Thyroid gland (tissue), 4 donors: ENCODE measurements around the gene SNX24. TPM values are rescaled to one million over a fixed set of nuclear protein-coding genes. Genes with fewer than 3 reads are reported as not detected.

Source experiments
- DNase-seq, 2 donors: peaks; one replicate each; pipeline ENCODE4 v3.0.0-alpha.2; 2019
- H3K27ac ChIP-seq, 3 donors: fragments of 200-600 bp; sonication (generic); 1 replicate in 2 of 3; 2 replicates in 1 of 3; pipeline ENCODE4 v1.5.1; 2016 to 2019; ENCODE audit warnings: mild to moderate bottlenecking in 1 of 3, moderate library complexity in 1 of 3
- H3K27me3 ChIP-seq: fragments of 200-600 bp; sonication (generic); one replicate; pipeline ENCODE4 v1.5.1; 2019
- H3K36me3 ChIP-seq, 2 donors: fragments of 200-600 bp; sonication (generic); one replicate each; pipeline ENCODE4 v1.5.1; 2016 to 2019
- H3K4me1 ChIP-seq, 2 donors: fragments of 200-600 bp; sonication (generic); one replicate each; pipeline ENCODE4 v1.5.1; 2017 to 2019
- H3K4me3 ChIP-seq, 3 donors: fragments of 200-600 bp; sonication (generic); replicated peaks in 1 of 3; 1 replicate in 2 of 3; 2 replicates in 1 of 3; pipeline ENCODE4 v1.5.1; 2016; ENCODE audit warnings: mild to moderate bottlenecking in 1 of 3
- H3K9me3 ChIP-seq: fragments of 200-600 bp; sonication (generic); one replicate; pipeline ENCODE4 v1.5.1; 2017
- POLR2A ChIP-seq, 2 donors: fragments of 450-650 bp; IDR thresholded peaks; one replicate each; pipeline ENCODE4 v1.6.1; 2017; ENCODE audit warnings: antibody characterized with exemption in 2 of 2, mild to moderate bottlenecking in 2 of 2, moderate library complexity in 1 of 2
- WGBS, 2 donors: methylation state at CpG; one replicate each; pipeline ENCODE4 v1.1.5; 2017; 5-methylcytosine and 5-hydroxymethylcytosine counted together
- intact Hi-C: fragments of 100-400 bp; cut with DNase I; formaldehyde crosslinking; loops from one replicate; pipeline ENCODE4 v1.15.1; 2023
- total RNA-seq, 4 donors: library from RNA; depleted of rRNA; stranded (reverse); fragments of >200 nt; gene quantifications; one replicate each; pipeline ENCODE4 v1.2.3, GENCODE V29; 2016
- TF ChIP-seq, protein P1 (sequence below), 6 experiments: fragments of 200-600 bp in 3 of 6; fragments of 450-650 bp in 3 of 6; sonication (generic) in 3 of 6; IDR thresholded peaks; one replicate each; pipeline ENCODE4 v1.5.1; 2016 to 2019; ENCODE audit warnings: antibody characterized with exemption in 6 of 6, mild to moderate bottlenecking in 2 of 6, inconsistent platforms in 1 of 6, moderate library complexity in 1 of 6

SNX24 gene
- total RNA-seq, 4 donors from 2014 or later, result 17.1 to 39.7 (median 33.1) TPM

DNA sequence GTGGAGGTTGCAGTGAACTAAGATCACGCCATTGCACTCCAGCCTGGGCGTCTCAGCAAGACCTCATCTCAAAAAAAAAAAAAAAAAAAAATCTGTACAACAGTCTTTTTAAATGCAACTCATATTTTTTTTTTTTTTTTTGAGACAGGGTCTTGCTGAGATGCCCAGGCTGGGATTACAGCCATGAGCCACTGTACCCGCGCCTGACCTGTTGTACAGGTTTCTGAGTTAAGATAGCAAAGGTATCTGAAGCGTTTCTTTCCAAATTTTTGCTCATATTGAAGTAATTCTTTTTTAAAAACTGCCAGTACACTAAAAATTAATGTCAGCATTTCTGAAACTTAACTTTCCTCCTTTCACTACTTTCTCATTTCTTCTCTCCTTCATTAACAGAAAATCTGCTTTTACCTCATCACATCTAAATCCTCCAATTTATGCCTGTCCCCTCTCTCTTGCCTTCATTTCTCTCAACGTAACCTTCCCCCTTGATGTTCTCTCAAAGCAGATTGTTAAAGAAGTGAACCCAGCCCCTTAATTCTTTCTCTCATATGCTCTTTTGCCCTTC lies 3.3 kb upstream of the SNX24 start:
- TF ChIP-seq, protein P1, sequence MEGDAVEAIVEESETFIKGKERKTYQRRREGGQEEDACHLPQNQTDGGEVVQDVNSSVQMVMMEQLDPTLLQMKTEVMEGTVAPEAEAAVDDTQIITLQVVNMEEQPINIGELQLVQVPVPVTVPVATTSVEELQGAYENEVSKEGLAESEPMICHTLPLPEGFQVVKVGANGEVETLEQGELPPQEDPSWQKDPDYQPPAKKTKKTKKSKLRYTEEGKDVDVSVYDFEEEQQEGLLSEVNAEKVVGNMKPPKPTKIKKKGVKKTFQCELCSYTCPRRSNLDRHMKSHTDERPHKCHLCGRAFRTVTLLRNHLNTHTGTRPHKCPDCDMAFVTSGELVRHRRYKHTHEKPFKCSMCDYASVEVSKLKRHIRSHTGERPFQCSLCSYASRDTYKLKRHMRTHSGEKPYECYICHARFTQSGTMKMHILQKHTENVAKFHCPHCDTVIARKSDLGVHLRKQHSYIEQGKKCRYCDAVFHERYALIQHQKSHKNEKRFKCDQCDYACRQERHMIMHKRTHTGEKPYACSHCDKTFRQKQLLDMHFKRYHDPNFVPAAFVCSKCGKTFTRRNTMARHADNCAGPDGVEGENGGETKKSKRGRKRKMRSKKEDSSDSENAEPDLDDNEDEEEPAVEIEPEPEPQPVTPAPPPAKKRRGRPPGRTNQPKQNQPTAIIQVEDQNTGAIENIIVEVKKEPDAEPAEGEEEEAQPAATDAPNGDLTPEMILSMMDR (IDR thresholded peaks at IDR 0.05), result no peak
- no peak for TF ChIP-seq POLR2A (IDR thresholded peaks at IDR 0.05)
- H3K4me3 ChIP-seq, result no peak overlapping the region
- no peaks in the 10 kb centered on the region for H3K27me3 ChIP-seq
- no peak for DNase-seq
- H3K36me3 ChIP-seq, result no peaks in the 10 kb centered on the region
- no peaks in the 10 kb centered on the region for H3K9me3 ChIP-seq
- intact Hi-C loops, result no loop called here
- H3K4me1 ChIP-seq, result peaks cover 13 to 16% of the 10 kb centered on the region in 2 donors
- WGBS, 2 donors, result 91 to 97% methylated on average over 6 of the region's 6 CpGs
- H3K27ac ChIP-seq, result no peak overlapping the region

DNA sequence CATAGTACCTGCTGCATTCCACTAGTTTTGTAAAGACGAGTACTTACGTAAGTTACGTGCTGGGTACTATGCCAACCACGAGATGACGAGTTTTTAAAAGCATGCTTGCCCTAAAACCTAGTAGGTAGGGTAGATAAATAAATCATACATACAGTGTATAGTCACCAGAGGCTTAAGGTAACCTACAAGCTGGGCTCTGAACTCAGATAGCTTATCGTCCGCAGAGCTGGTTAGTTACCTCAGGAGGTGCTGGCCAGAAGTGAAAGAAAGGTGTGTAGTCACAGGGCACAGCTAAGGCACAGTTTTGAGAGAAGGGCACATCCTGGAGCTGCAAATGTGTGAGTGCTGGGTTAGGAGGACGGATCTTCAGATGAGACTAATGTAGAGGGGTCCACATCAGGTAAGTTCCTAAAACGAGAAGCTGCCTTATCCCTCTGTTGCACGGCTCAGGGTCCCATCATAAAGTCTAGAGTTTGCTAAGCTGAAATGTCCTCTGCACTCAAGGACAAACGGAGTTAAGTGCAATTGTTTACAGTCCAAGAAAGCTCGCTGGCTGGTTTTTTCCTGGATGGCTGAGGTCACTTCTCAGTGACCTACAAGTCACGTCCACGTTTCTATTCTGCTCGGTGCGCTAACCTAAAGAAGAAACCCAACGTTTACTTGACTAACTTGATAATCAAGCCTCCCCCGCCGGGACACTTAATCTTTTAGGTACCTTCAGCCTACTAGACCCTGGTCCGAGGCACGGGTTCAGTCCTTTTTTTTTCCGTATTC lies 1.1 kb upstream of the SNX24 start:
- intact Hi-C loops, result no loop called here
- Histone ChIP-seq H3K4me1 (peaks cover 16 to 17% of the 10 kb centered on the region in 2 donors), H3K9me3 (no peaks in the 10 kb centered on the region), H3K27ac (peak overlapping the region; percentile 56 to 93 (median 63)), H3K36me3 (no peaks in the 10 kb centered on the region), H3K27me3 (no peaks in the 10 kb centered on the region), H3K4me3 (peak overlapping the region in 2 of 3 donors; percentile 47 to 86)
- WGBS, 2 donors, result 43 to 46% methylated on average over 22 of the region's 22 CpGs
- TF ChIP-seq POLR2A (IDR thresholded peaks at IDR 0.05), result no peak
- TF ChIP-seq, protein P1 (IDR thresholded peaks at IDR 0.05), result no peak
- DNase-seq, result peak; percentile 19 to 24

DNA sequence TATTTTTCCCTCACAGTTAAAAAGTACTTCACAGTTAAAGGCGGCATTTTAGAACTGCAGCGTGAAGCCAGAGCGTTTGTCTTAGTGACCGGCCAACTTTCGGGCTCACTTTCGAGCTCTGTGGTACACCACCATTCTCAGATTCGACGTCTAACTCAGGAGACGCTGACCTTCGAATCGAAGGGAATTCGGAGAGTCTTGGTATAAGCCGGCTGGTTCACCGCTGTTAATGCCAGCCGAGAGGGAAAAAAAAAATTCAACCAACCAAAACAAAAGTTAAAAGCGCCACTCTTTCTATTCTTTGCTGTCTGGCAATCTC lies 544 bp upstream of the SNX24 start:
- intact Hi-C loops, result loop anchor here (5.0 kb wide), 1 partner anchor 73 kb away; no protein-coding TSS in a partner anchor
- Histone ChIP-seq H3K27ac (peak overlapping the region; percentile 56 to 93 (median 63)), H3K4me3 (peak overlapping the region in 2 of 3 donors; percentile 47 to 86), H3K27me3 (no peaks in the 10 kb centered on the region), H3K9me3 (no peaks in the 10 kb centered on the region), H3K4me1 (peaks cover 16 to 23% of the 10 kb centered on the region in 2 donors), H3K36me3 (no peaks in the 10 kb centered on the region)
- TF ChIP-seq, protein P1 (IDR thresholded peaks at IDR 0.05), result no peak
- TF ChIP-seq POLR2A (IDR thresholded peaks at IDR 0.05), result no peak
- 1% methylated on average over 16 of the region's 16 CpGs for WGBS, 2 donors
- peak; percentile 9 to 21 for DNase-seq

DNA sequence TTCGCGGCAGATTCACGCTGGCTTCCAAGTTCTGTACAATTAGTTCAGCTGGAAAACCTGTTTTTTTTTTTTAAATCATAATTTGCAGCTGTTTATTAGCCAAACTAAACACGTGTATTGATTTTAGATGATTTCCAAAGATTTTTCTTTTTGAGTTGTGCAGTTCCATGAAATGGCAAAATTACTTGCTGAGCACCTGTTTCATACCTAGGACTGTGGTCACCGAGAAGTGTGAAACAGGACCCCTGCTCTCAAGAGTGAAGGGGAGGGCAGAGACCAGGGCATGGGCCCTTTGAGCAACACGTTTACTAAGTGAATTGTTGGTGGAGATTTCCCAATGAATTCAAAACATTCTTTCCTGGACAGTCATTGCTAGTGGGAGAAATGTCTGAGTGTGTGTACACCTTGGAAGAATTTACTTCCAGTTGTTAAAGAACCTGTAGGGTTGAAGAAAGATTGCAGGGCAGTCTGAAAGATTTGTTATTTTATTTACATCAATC lies 688 bp downstream of the SNX24 start:
- Histone ChIP-seq H3K36me3 (no peaks in the 10 kb centered on the region), H3K4me1 (peaks cover 16 to 24% of the 10 kb centered on the region in 2 donors), H3K4me3 (peak overlapping the region in 2 of 3 donors; percentile 86 to 92), H3K27ac (peak overlapping the region; percentile 56 to 93 (median 86)), H3K9me3 (no peaks in the 10 kb centered on the region), H3K27me3 (no peaks in the 10 kb centered on the region)
- TF ChIP-seq, protein P1 (IDR thresholded peaks at IDR 0.05), result no peak
- no peak for TF ChIP-seq POLR2A (IDR thresholded peaks at IDR 0.05)
- intact Hi-C loops, result loop anchor here (5.0 kb wide), 1 partner anchor 74 kb away; no protein-coding TSS in a partner anchor
- 2 to 3% methylated on average over 6 of the region's 6 CpGs for WGBS, 2 donors
- DNase-seq, result peak; percentile 18 to 20

DNA sequence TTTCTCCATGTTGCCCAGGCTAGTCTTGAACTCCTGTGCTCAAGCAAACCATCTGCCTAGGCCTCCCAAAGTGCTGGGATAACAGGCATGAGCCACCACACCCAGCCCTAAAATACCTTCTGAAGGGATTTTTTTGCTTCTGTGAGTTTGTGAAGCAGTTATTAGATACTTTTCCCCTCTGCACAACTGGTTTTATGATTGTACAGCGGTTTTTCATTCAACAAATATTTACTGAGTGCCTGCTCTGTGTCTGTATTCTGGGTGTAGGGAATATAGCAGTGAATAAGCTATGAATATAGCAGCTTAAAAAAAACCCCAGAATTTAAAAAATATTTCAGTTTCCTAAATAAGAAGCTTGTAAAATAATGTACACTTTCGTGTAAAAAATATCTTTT lies 2.3 kb downstream of the SNX24 start:
- no peaks in the 10 kb centered on the region for H3K9me3 ChIP-seq
- no peak for DNase-seq
- no peaks in the 10 kb centered on the region for H3K36me3 ChIP-seq
- no peak for TF ChIP-seq POLR2A (IDR thresholded peaks at IDR 0.05)
- TF ChIP-seq, protein P1 (IDR thresholded peaks at IDR 0.05), result no peak
- H3K27ac ChIP-seq, result no peak overlapping the region
- no peaks in the 10 kb centered on the region for H3K27me3 ChIP-seq
- no peak overlapping the region for H3K4me3 ChIP-seq
- intact Hi-C loops, result loop anchor here (5.0 kb wide), 1 partner anchor 75 kb away; no protein-coding TSS in a partner anchor
- WGBS, 2 donors, result 92 to 95% methylated on average over 2 of the region's 2 CpGs
- H3K4me1 ChIP-seq, result peaks cover 16 to 24% of the 10 kb centered on the region in 2 donors
